IMR-90 (cell line): Measurements from ENCODE around the gene TRIM2. TPM values are rescaled to one million over a fixed set of nuclear protein-coding genes. Genes with fewer than 3 reads are reported as not detected.

Experiments used
- ATAC-seq: fragments of 200-7000 bp; cut with Tn5 transposase; 2 replicates; pipeline ENCODE4 v1.9.1; 2020; ENCODE audit warnings: low read depth, mild to moderate bottlenecking, moderate library complexity
- BruUV-seq: library from RNA; stranded (reverse); fragments of 400-500 nt; replicated peaks from 2 replicates; lab custom pipeline; 2021; lab: Mats Ljungman, UMichigan
- CTCF ChIA-PET: fragments of 300-600 bp; formaldehyde crosslinking; extraction: SDS; loops from one replicate; lab custom pipeline; 2021; ENCODE audit warnings: antibody characterized with exemption; lab: Yijun Ruan, JAX
- POLR2A ChIA-PET: fragments of 300-600 bp; sonication (Branson Sonifier 250); formaldehyde crosslinking; loops from one replicate; lab custom pipeline; 2022; ENCODE audit warnings: antibody characterized with exemption; ENCODE audit not compliant: unreplicated experiment; lab: Charles Lee
- DNase-seq: peaks from one replicate; pipeline ENCODE4 v3.0.0; 2013
- H2AFZ ChIP-seq: replicated peaks from 2 replicates; pipeline ENCODE3; 2013; ENCODE audit warnings: low read length, mild to moderate bottlenecking; ENCODE audit not compliant: poor library complexity
- H2AK5ac ChIP-seq: 2 replicates; pipeline ENCODE4 v1.6.1; 2013; ENCODE audit warnings: low read depth, low read length, inconsistent platforms
- H2AK9ac ChIP-seq: replicated peaks from 2 replicates; pipeline ENCODE3; 2013; ENCODE audit warnings: mild to moderate bottlenecking, low read depth, low read length, moderate library complexity; ENCODE audit not compliant: poor library complexity
- H2BK120ac ChIP-seq: 2 replicates; pipeline ENCODE4 v1.6.1; 2013; ENCODE audit warnings: low read depth, low read length, inconsistent platforms
- H2BK15ac ChIP-seq: 3 replicates; pipeline ENCODE4 v1.6.1; 2013; ENCODE audit warnings: low read depth, low read length, inconsistent platforms
- H2BK20ac ChIP-seq: 2 replicates; pipeline ENCODE4 v1.6.1; 2013; ENCODE audit warnings: low read depth, mild to moderate bottlenecking, inconsistent platforms, low read length, moderate library complexity
- H2BK5ac ChIP-seq: 2 replicates; pipeline ENCODE4 v1.6.1; 2013; ENCODE audit warnings: mild to moderate bottlenecking, low read depth, low read length, inconsistent platforms; ENCODE audit not compliant: poor library complexity, severe bottlenecking
- H3K14ac ChIP-seq: replicated peaks from 2 replicates; pipeline ENCODE4 v1.6.1; 2013; ENCODE audit warnings: low read depth, low read length, inconsistent platforms
- H3K18ac ChIP-seq: 2 replicates; pipeline ENCODE4 v1.6.1; 2013; ENCODE audit warnings: low read depth, low read length, control low read depth
- H3K23ac ChIP-seq: 2 replicates; pipeline ENCODE4 v1.6.1; 2013; ENCODE audit warnings: low read depth, low read length, inconsistent platforms
- H3K27ac ChIP-seq: 2 replicates; pipeline ENCODE4 v1.5.1; 2013; ENCODE audit warnings: mild to moderate bottlenecking, control low read depth, low read length; ENCODE audit not compliant: insufficient read depth
- H3K27me3 ChIP-seq: 2 replicates; pipeline ENCODE4 v1.6.1; 2013; ENCODE audit warnings: low read length; ENCODE audit not compliant: control insufficient read depth, insufficient read depth
- H3K36me3 ChIP-seq: 2 replicates; pipeline ENCODE4 v1.6.1; 2013; ENCODE audit warnings: low read length, mixed read lengths; ENCODE audit not compliant: control insufficient read depth, insufficient read depth
- H3K4ac ChIP-seq: 2 replicates; pipeline ENCODE4 v1.6.1; 2013; ENCODE audit warnings: low read depth, low read length, inconsistent platforms
- H3K4me1 ChIP-seq: 2 replicates; pipeline ENCODE4 v1.6.1; 2013; ENCODE audit warnings: low read length, mixed read lengths; ENCODE audit not compliant: control insufficient read depth, insufficient read depth
- H3K4me2 ChIP-seq: 2 replicates; pipeline ENCODE4 v1.6.1; 2013; ENCODE audit warnings: low read depth, mild to moderate bottlenecking, control low read depth, low read length, moderate library complexity
- H3K4me3 ChIP-seq: 2 replicates; pipeline ENCODE4 v1.5.1; 2013; ENCODE audit warnings: low read depth, mild to moderate bottlenecking, control low read depth, low read length, moderate library complexity; ENCODE audit not compliant: insufficient read depth
- H3K56ac ChIP-seq: 2 replicates; pipeline ENCODE4 v1.6.1; 2013; ENCODE audit warnings: low read length, inconsistent platforms; ENCODE audit not compliant: insufficient read depth; ENCODE audit errors: extremely low read depth
- H3K79me1 ChIP-seq, 2 experiments: 2 replicates each; pipeline ENCODE4 v1.6.1; 2013; ENCODE audit warnings: low read length in 2 of 2, inconsistent platforms in 1 of 2, low read depth in 1 of 2
- H3K9ac ChIP-seq: 2 replicates; pipeline ENCODE4 v1.6.1; 2013; ENCODE audit warnings: low read depth, low read length, control low read depth
- H3K9me1 ChIP-seq: 2 replicates; pipeline ENCODE4 v1.6.1; 2013; ENCODE audit warnings: low read length, inconsistent platforms; ENCODE audit not compliant: insufficient read depth
- H3K9me3 ChIP-seq: 2 replicates; pipeline ENCODE4 v1.6.1; 2013; ENCODE audit warnings: low read length; ENCODE audit not compliant: control insufficient read depth, insufficient read depth
- H4K20me1 ChIP-seq: 2 replicates; pipeline ENCODE4 v1.6.1; 2013; ENCODE audit warnings: low read length, inconsistent platforms; ENCODE audit not compliant: insufficient read depth
- H4K5ac ChIP-seq: 2 replicates; pipeline ENCODE4 v1.6.1; 2013; ENCODE audit warnings: mild to moderate bottlenecking, low read depth, low read length, control low read depth
- H4K8ac ChIP-seq, 2 experiments: 2 replicates each; pipeline ENCODE4 v1.6.1; 2013; ENCODE audit warnings: low read depth in 2 of 2, low read length in 2 of 2, control low read depth in 1 of 2, inconsistent platforms in 1 of 2
- H4K91ac ChIP-seq: 2 replicates; pipeline ENCODE4 v1.6.1; 2013; ENCODE audit warnings: low read depth, low read length, inconsistent platforms; ENCODE audit not compliant: insufficient read depth
- FOS ChIP-seq: fragments of 150-350 bp; IDR thresholded peaks from 2 replicates; pipeline ENCODE4 v1.6.1; 2016; ENCODE audit warnings: low read depth, low read length
- MAZ ChIP-seq: IDR thresholded peaks from 2 replicates; pipeline ENCODE4 v1.6.1; 2012; ENCODE audit warnings: low read depth, mild to moderate bottlenecking, low read length, improper control_type of control experiment, moderate library complexity, borderline replicate concordance
- RAD21 ChIP-seq: IDR thresholded peaks from 2 replicates; pipeline ENCODE4 v1.6.1; 2012; ENCODE audit warnings: low read length, improper control_type of control experiment
- RCOR1 ChIP-seq: IDR thresholded peaks from 2 replicates; pipeline ENCODE4 v1.6.1; 2012; ENCODE audit warnings: mild to moderate bottlenecking, low read length, improper control_type of control experiment; ENCODE audit not compliant: insufficient replicate concordance
- RFX5 ChIP-seq: IDR thresholded peaks from 2 replicates; pipeline ENCODE4 v1.8.0; 2012; ENCODE audit warnings: low read depth, mild to moderate bottlenecking, low read length, moderate library complexity
- WGBS, 2 experiments: methylation state at CpG; one replicate each; pipeline versions ENCODE4 v1.1.5 to v1.1.7; 2013; ENCODE audit warnings: missing lambda C conversion rate in 2 of 2; ENCODE audit not compliant: insufficient read length in 1 of 2; ENCODE audit errors: extremely low coverage in 2 of 2; 5-methylcytosine and 5-hydroxymethylcytosine counted together
- dilution Hi-C: fragments of 300-500 bp; cut with HindIII; formaldehyde crosslinking; loops from one replicate; pipeline ENCODE4 v1.14.3; 2018; ENCODE audit warnings: low sequenced_read_pairs; ENCODE audit not compliant: unreplicated experiment
- in situ Hi-C: fragments of 300-500 bp; cut with MboI; formaldehyde crosslinking; loops from 3 replicates; pipeline ENCODE4 v1.14.3; 2019; ENCODE audit warnings: low sequenced_read_pairs, inconsistent platforms, mixed read lengths
- intact Hi-C: fragments of 100-400 bp; cut with micrococcal nuclease; formaldehyde crosslinking; loops from 2 replicates; pipeline ENCODE4 v1.10.0; 2022
- polyA plus RNA-seq, 3 experiments: library from polyadenylated mRNA; depleted of rRNA; stranded (reverse); fragments of >200 nt; gene quantifications; 2 replicates each; pipeline ENCODE4 v1.2.3, GENCODE V29; 2012; ENCODE audit warnings: low replicate concordance in 1 of 3
- total RNA-seq: library from RNA; depleted of rRNA; stranded (reverse); fragments of >200 nt; gene quantifications from 2 replicates; pipeline ENCODE4 v1.2.3, GENCODE V29; 2012

TRIM2 gene
- total and polyA plus RNA-seq, 2 of the 4 experiments (the other 2 are of a cell fraction) = 16.0 to 64.2 TPM

- no peak overlapping the region for H4K91ac ChIP-seq
- TF ChIP-seq RAD21 (no peak), FOS (no peak), RFX5 (no peak), MAZ (no peak), RCOR1 (no peak)
- ATAC-seq = no peak
- dilution Hi-C loops (no loop called here), intact Hi-C loops (no loop called here), in situ Hi-C loops (no loop called here)
- WGBS, 2 experiments = 80% methylated on average over 1 of the region's 2 CpGs; no CpG with 5 or more reads in 1 of the 2 experiments
- H2BK5ac ChIP-seq = no peak overlapping the region
- no peak overlapping the region for H3K14ac ChIP-seq
- H3K27ac ChIP-seq = no peak overlapping the region
- H3K56ac ChIP-seq = no peak overlapping the region
- no peaks in the 10 kb centered on the region for H4K20me1 ChIP-seq
- no peak for DNase-seq
- H3K4me3 ChIP-seq = no peak overlapping the region
- no peak overlapping the region for H2BK20ac ChIP-seq
- no peak overlapping the region for H2BK120ac ChIP-seq
- H3K79me1 ChIP-seq = no peaks in the 10 kb centered on the region
- no peak overlapping the region for H3K4me2 ChIP-seq
- no peak overlapping the region for H3K9ac ChIP-seq
- peaks cover 2% of the 10 kb centered on the region; the same call in 1 of the 2 replicates for H3K4me1 ChIP-seq
- H2AK9ac ChIP-seq = no peak overlapping the region
- H3K27me3 ChIP-seq = no peaks in the 10 kb centered on the region; the same call in 1 of the 2 replicates
- no TSS peak for BruUV-seq
- ChIA-PET POLR2A (no interaction called here), CTCF (interaction anchor here (0.7 kb wide), 1 partner anchor 81 kb away, joined by 5 read pairs; no protein-coding TSS in a partner anchor)
- no peak overlapping the region for H2BK15ac ChIP-seq
- no peak overlapping the region for H3K4ac ChIP-seq
- no peak overlapping the region; the same call in 1 of the 2 replicates for H3K23ac ChIP-seq
- no peak overlapping the region for H4K5ac ChIP-seq
- H3K18ac ChIP-seq = no peak overlapping the region
- no peak overlapping the region for H4K8ac ChIP-seq
- no peaks in the 10 kb centered on the region; the same call in 1 of the 2 replicates for H3K9me1 ChIP-seq
- H2AFZ ChIP-seq = no peak overlapping the region
- no peaks in the 10 kb centered on the region for H3K9me3 ChIP-seq
- no peak overlapping the region for H2AK5ac ChIP-seq
- H3K36me3 ChIP-seq = no peaks in the 10 kb centered on the region
Measured at GRCh38 chr4:153185331-153185852, 18.9 kb upstream of the TRIM2 start.
